ENCODE data around the gene CBX6.

The CBX6 gene

GRCh38 chr22:38900677-38901076, 28.7 kb upstream of the CBX6 start:
- peaks cover 11 to 32% (median 20%) of the 10 kb centered on the region in 10 experiments; a peak in 18 of 20 replicates for H3K4me1 ChIP-seq
- H3K27ac ChIP-seq: peak overlapping the region in 6 of 11 experiments; percentile 22 to 69 (median 61); a peak in 9 of 22 replicates
- H3K36me3 ChIP-seq: no peaks in the 10 kb centered on the region
- peak overlapping the region in 6 of 11 experiments; percentile 12 to 50 (median 43); a peak in 5 of 22 replicates for H3K9ac ChIP-seq
- TF ChIP-seq Cebpa-rat (IDR thresholded peaks at IDR 0.05): no peak
- peaks cover 23 to 38% (median 32%) of the 10 kb centered on the region in 11 experiments for H3K9me3 ChIP-seq (replicated peaks in 1 of 11)
- H3K4me3 ChIP-seq: peak overlapping the region in 4 of 10 experiments; percentile 15 to 28 (median 21); a peak in 2 of 20 replicates
- peak overlapping the region; percentile 56 to 92 (median 80) for H3K4me2 ChIP-seq
- no peaks in the 10 kb centered on the region for H3K27me3 ChIP-seq
- H4K20me1 ChIP-seq: no peaks in the 10 kb centered on the region

- Histone ChIP-seq H3K27ac (no peak overlapping the region), H3K4me2 (no peak overlapping the region), H3K9me3 (replicated peaks in 1 of 11) (peaks cover 0 to 9% (median 3%) of the 10 kb centered on the region in 11 experiments; a peak in 4 of 22 replicates), H3K4me1 (peaks cover 0 to 6% (median 0%) of the 10 kb centered on the region in 10 experiments; a peak in 2 of 20 replicates), H3K27me3 (no peaks in the 10 kb centered on the region), H3K4me3 (no peak overlapping the region), H3K9ac (no peak overlapping the region), H4K20me1 (no peaks in the 10 kb centered on the region), H3K36me3 (no peaks in the 10 kb centered on the region)
- no peak for TF ChIP-seq Cebpa-rat (IDR thresholded peaks at IDR 0.05)
These were observed 19.2 kb upstream of the CBX6 start for GRCh38 chr22:38891256-38891655.

- Histone ChIP-seq H3K4me2 (no peak overlapping the region), H3K27me3 (no peaks in the 10 kb centered on the region), H3K4me3 (no peak overlapping the region), H4K20me1 (no peaks in the 10 kb centered on the region), H3K9ac (no peak overlapping the region), H3K4me1 (peaks cover 0 to 7% (median 0%) of the 10 kb centered on the region in 10 experiments; a peak in 2 of 20 replicates), H3K36me3 (no peaks in the 10 kb centered on the region), H3K27ac (no peak overlapping the region), H3K9me3 (replicated peaks in 1 of 11) (peaks cover 0 to 9% (median 3%) of the 10 kb centered on the region in 11 experiments; a peak in 4 of 22 replicates)
- TF ChIP-seq Cebpa-rat (IDR thresholded peaks at IDR 0.05): no peak
These were observed 18.4 kb upstream of the CBX6 start for GRCh38 chr22:38890377-38890776.

- TF ChIP-seq Cebpa-rat (IDR thresholded peaks at IDR 0.05): no peak
These were observed 14.3 kb upstream of the CBX6 start for GRCh38 chr22:38886333-38886732.

GRCh38 chr22:38882972-38883622, 11.1 kb upstream of the CBX6 start:
- no peak for TF ChIP-seq Cebpa-rat (IDR thresholded peaks at IDR 0.05)
- no peak overlapping the region; a peak in 1 of 22 replicates for H3K27ac ChIP-seq
- no peak overlapping the region for H3K4me3 ChIP-seq

More at GRCh38 chr22:38886333-38886732, 14.3 kb upstream of the CBX6 start:
- Histone ChIP-seq H4K20me1 (no peaks in the 10 kb centered on the region), H3K27ac (no peak overlapping the region), H3K4me2 (no peak overlapping the region), H3K27me3 (no peaks in the 10 kb centered on the region), H3K4me3 (no peak overlapping the region), H3K36me3 (no peaks in the 10 kb centered on the region), H3K9ac (no peak overlapping the region), H3K9me3 (replicated peaks in 1 of 11) (peaks cover 0 to 9% (median 3%) of the 10 kb centered on the region in 11 experiments; a peak in 4 of 22 replicates), H3K4me1 (peaks cover 8 to 26% (median 21%) of the 10 kb centered on the region in 10 experiments; a peak in 19 of 20 replicates)

GRCh38 chr22:38881997-38882879, 10.2 kb upstream of the CBX6 start:
- peak overlapping the region; percentile 14 to 56 (median 39); a peak in 18 of 22 replicates for H3K4me2 ChIP-seq
- H3K27ac ChIP-seq: no peak overlapping the region; a peak in 1 of 22 replicates
- no peak overlapping the region for H3K9ac ChIP-seq
- H3K9me3 ChIP-seq (replicated peaks in 1 of 11): peaks cover 0 to 7% (median 0%) of the 10 kb centered on the region in 11 experiments; a peak in 1 of 22 replicates
- no peaks in the 10 kb centered on the region for H3K36me3 ChIP-seq
- H4K20me1 ChIP-seq: no peaks in the 10 kb centered on the region
- H3K27me3 ChIP-seq: no peaks in the 10 kb centered on the region
- no peak for TF ChIP-seq Cebpa-rat (IDR thresholded peaks at IDR 0.05)
- H3K4me1 ChIP-seq: peaks cover 25 to 38% (median 34%) of the 10 kb centered on the region in 10 experiments
- no peak overlapping the region for H3K4me3 ChIP-seq

More at GRCh38 chr22:38882972-38883622, 11.1 kb upstream of the CBX6 start:
- Histone ChIP-seq H3K4me2 (peak overlapping the region; percentile 9 to 56 (median 37); a peak in 16 of 22 replicates), H3K27me3 (no peaks in the 10 kb centered on the region), H3K4me1 (peaks cover 25 to 38% (median 34%) of the 10 kb centered on the region in 10 experiments), H3K36me3 (no peaks in the 10 kb centered on the region), H3K9ac (peak overlapping the region in 1 of 11 experiments; percentile 18; a peak in 1 of 22 replicates), H4K20me1 (no peaks in the 10 kb centered on the region), H3K9me3 (replicated peaks in 1 of 11) (peaks cover 0 to 5% (median 2%) of the 10 kb centered on the region in 11 experiments; a peak in 3 of 22 replicates)

- Histone ChIP-seq H3K4me3 (no peak overlapping the region), H3K9me3 (replicated peaks in 1 of 11) (peaks cover 0 to 7% (median 0%) of the 10 kb centered on the region in 11 experiments; a peak in 1 of 22 replicates), H3K27me3 (no peaks in the 10 kb centered on the region), H3K36me3 (no peaks in the 10 kb centered on the region), H3K4me2 (peak overlapping the region in 8 of 11 experiments; percentile 0 to 51 (median 20); a peak in 11 of 22 replicates), H3K27ac (no peak overlapping the region), H3K4me1 (peaks cover 25 to 38% (median 34%) of the 10 kb centered on the region in 10 experiments), H3K9ac (no peak overlapping the region), H4K20me1 (no peaks in the 10 kb centered on the region)
- no peak for TF ChIP-seq Cebpa-rat (IDR thresholded peaks at IDR 0.05)
These were observed 9.5 kb upstream of the CBX6 start for GRCh38 chr22:38881464-38881871.

- Histone ChIP-seq H4K20me1 (no peaks in the 10 kb centered on the region), H3K9ac (no peak overlapping the region), H3K36me3 (no peaks in the 10 kb centered on the region), H3K27me3 (no peaks in the 10 kb centered on the region), H3K27ac (no peak overlapping the region), H3K9me3 (replicated peaks in 1 of 11) (peaks cover 0 to 7% (median 0%) of the 10 kb centered on the region in 11 experiments; a peak in 1 of 22 replicates), H3K4me1 (peaks cover 25 to 38% (median 31%) of the 10 kb centered on the region in 10 experiments), H3K4me3 (no peak overlapping the region), H3K4me2 (peak overlapping the region in 1 of 11 experiments; percentile 63; a peak in 2 of 22 replicates)
- no peak for TF ChIP-seq Cebpa-rat (IDR thresholded peaks at IDR 0.05)
These were observed 7.9 kb upstream of the CBX6 start for GRCh38 chr22:38879961-38880360.

Measured in BLaER1 treated with 17β-estradiol and CSF1 and Interleukin-3, amounts not matched to agents 10 nM and 100 nM (cell line).